Adrenal gland (tissue), 5 donors: ENCODE measurements around the gene TSFM.

Experiments used
- POLR2A ChIP-seq, 2 donors: fragments of 450-650 bp; IDR thresholded peaks; one replicate each; pipeline ENCODE4 v1.6.1; 2017; ENCODE audit warnings: antibody characterized with exemption in 2 of 2, mild to moderate bottlenecking in 2 of 2, moderate library complexity in 1 of 2
- TF ChIP-seq, protein P1 (sequence below), 6 experiments: fragments of 450-650 bp in 4 of 6; fragments of 200-600 bp in 2 of 6; sonication (generic) in 1 of 6; IDR thresholded peaks; 1 replicate in 5 of 6; 2 replicates in 1 of 6; pipeline versions ENCODE4 v1.5.1 to v1.8.0; 2016 to 2021; ENCODE audit warnings: antibody characterized with exemption in 6 of 6, mild to moderate bottlenecking in 2 of 6, moderate library complexity in 1 of 6
- donor health status: DM: no; HTN: no; CAD: no.

DNA sequence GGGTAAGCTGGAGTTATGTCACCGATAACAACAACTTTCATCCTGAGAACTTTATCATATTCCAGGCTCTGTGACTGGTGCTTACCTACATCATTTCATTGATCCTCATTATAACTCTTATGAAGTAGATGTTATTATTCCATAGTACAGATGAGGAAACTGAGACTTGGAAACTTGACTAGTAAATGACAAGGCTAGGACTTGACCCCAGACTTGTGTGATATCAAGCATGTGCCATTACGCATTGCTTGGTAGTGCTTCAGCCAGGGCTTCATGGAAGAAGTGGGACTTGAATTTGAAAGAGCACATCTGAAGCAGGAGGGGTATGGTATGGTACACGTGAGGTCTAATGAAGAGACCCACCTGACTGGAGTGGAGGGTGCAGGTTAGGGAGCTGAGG lies 24.1 kb downstream of the TSFM start:
- TF ChIP-seq, protein P1, sequence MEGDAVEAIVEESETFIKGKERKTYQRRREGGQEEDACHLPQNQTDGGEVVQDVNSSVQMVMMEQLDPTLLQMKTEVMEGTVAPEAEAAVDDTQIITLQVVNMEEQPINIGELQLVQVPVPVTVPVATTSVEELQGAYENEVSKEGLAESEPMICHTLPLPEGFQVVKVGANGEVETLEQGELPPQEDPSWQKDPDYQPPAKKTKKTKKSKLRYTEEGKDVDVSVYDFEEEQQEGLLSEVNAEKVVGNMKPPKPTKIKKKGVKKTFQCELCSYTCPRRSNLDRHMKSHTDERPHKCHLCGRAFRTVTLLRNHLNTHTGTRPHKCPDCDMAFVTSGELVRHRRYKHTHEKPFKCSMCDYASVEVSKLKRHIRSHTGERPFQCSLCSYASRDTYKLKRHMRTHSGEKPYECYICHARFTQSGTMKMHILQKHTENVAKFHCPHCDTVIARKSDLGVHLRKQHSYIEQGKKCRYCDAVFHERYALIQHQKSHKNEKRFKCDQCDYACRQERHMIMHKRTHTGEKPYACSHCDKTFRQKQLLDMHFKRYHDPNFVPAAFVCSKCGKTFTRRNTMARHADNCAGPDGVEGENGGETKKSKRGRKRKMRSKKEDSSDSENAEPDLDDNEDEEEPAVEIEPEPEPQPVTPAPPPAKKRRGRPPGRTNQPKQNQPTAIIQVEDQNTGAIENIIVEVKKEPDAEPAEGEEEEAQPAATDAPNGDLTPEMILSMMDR (IDR thresholded peaks at IDR 0.05) = no peak
- TF ChIP-seq POLR2A (IDR thresholded peaks at IDR 0.05) = no peak
